HCT116 (cell line): ENCODE data around the gene NOTCH1. TPM values are rescaled to one million over a fixed set of nuclear protein-coding genes. Genes with fewer than 3 reads are reported as not detected.

ENCODE experiments used
- ATAC-seq: fragments of 200-7000 bp; cut with Tn5 transposase; 2 replicates; pipeline ENCODE4 v1.9.1; 2020; ENCODE audit warnings: mild to moderate bottlenecking, moderate library complexity
- BruUV-seq: library from RNA; stranded (reverse); fragments of 400-500 nt; replicated peaks from 2 replicates; lab custom pipeline; 2021; lab: Mats Ljungman, UMichigan
- CTCF ChIA-PET: fragments of 300-600 bp; sonication (Branson Sonifier 250); formaldehyde crosslinking; loops from one replicate; lab custom pipeline; 2021; ENCODE audit warnings: antibody characterized with exemption; lab: Charles Lee
- POLR2A ChIA-PET: fragments of 300-600, 350-600 bp; sonication (Branson Sonifier 250); formaldehyde crosslinking; loops from one replicate; lab custom pipeline; 2021; ENCODE audit warnings: antibody characterized with exemption; lab: Charles Lee
- RAD21 ChIA-PET, 2 experiments: fragments of 300-600 bp; sonication (Branson Sonifier 250); formaldehyde crosslinking; loops; one replicate each; lab custom pipeline; 2023; ENCODE audit warnings: low total read pairs in 2 of 2; ENCODE audit not compliant: uncharacterized antibody in 2 of 2, unreplicated experiment in 2 of 2, low non-redundant PET in 1 of 2; lab: Charles Lee
- DNase-seq: peaks from one replicate; pipeline ENCODE4 v3.0.0-alpha.2; 2010; ENCODE audit warnings: low read depth, low spot score
- H2AFZ ChIP-seq: fragments of 200-600 bp; shearing (Covaris generic), sonication (generic); 2 replicates; pipeline ENCODE4 v1.6.1; 2017; ENCODE audit warnings: low read depth, mixed run types, mixed read lengths, antibody characterized with exemption, low read length; ENCODE audit not compliant: poor library complexity, severe bottlenecking
- H3K27ac ChIP-seq: 2 replicates; pipeline ENCODE4 v1.5.1; 2012; ENCODE audit warnings: low read depth, low read length
- H3K27me3 ChIP-seq: fragments of 200-600 bp; sonication (generic); 2 replicates; pipeline ENCODE4 v1.6.1; 2016; ENCODE audit warnings: mixed run types, low read length, mixed read lengths; ENCODE audit not compliant: insufficient read depth
- H3K36me3 ChIP-seq, 2 experiments: fragments of 200-500 bp in 1 of 2; fragments of 200-600 bp in 1 of 2; sonication (Bioruptor generic) in 1 of 2; sonication (generic) in 1 of 2; 2 replicates each; pipeline versions ENCODE4 v1.5.1 to v1.6.1; 2014 to 2016; ENCODE audit warnings: low read length in 2 of 2, inconsistent platforms in 1 of 2, mixed read lengths in 1 of 2, mixed run types in 1 of 2; ENCODE audit not compliant: insufficient read depth in 2 of 2, control insufficient read depth in 1 of 2
- H3K4me1 ChIP-seq, 2 experiments: fragments of 200-600 bp in 1 of 2; sonication (generic) in 1 of 2; 2 replicates each; pipeline versions ENCODE4 v1.5.1 to v1.6.1; 2012 to 2017; ENCODE audit warnings: low read length in 2 of 2, inconsistent platforms in 1 of 2, mild to moderate bottlenecking in 1 of 2, mixed read lengths in 1 of 2, mixed run types in 1 of 2, moderate library complexity in 1 of 2; ENCODE audit not compliant: insufficient read depth in 2 of 2, control insufficient read depth in 1 of 2
- H3K4me2 ChIP-seq: fragments of 200-600 bp; sonication (generic); 2 replicates; pipeline ENCODE4 v1.6.1; 2017; ENCODE audit warnings: mixed run types, low read length, mixed read lengths
- H3K4me3 ChIP-seq, 2 experiments: fragments of 200-600 bp in 1 of 2; sonication (generic) in 1 of 2; replicated peaks in 1 of 2; 2 replicates each; pipeline ENCODE4 v1.5.1; 2011 to 2016; ENCODE audit warnings: low read length in 2 of 2, control low read depth in 1 of 2, low read depth in 1 of 2, mild to moderate bottlenecking in 1 of 2, mixed read lengths in 1 of 2, mixed run types in 1 of 2
- H3K79me2 ChIP-seq: fragments of 200-600 bp; sonication (generic); 2 replicates; pipeline ENCODE4 v1.6.1; 2017; ENCODE audit warnings: mild to moderate bottlenecking, mixed run types, low read length, moderate library complexity, mixed read lengths; ENCODE audit not compliant: insufficient read depth
- H3K9ac ChIP-seq: fragments of 200-600 bp; sonication (generic); 2 replicates; pipeline ENCODE4 v1.6.1; 2016; ENCODE audit warnings: low read length, mixed read lengths
- H3K9me2 ChIP-seq: fragments of 200-600 bp; sonication (generic), shearing (Covaris generic); 2 replicates; pipeline ENCODE4 v1.6.1; 2017; ENCODE audit warnings: mixed run types, mild to moderate bottlenecking, moderate library complexity; ENCODE audit not compliant: insufficient read depth
- H3K9me3 ChIP-seq, 2 experiments: fragments of 200-500 bp in 1 of 2; fragments of 200-600 bp in 1 of 2; sonication (Bioruptor generic) in 1 of 2; sonication (generic) in 1 of 2; 2 replicates each; pipeline ENCODE4 v1.6.1; 2014 to 2017; ENCODE audit warnings: low read length in 2 of 2, mixed read lengths in 2 of 2, inconsistent platforms in 1 of 2, low read depth in 1 of 2, mild to moderate bottlenecking in 1 of 2, mixed run types in 1 of 2, moderate library complexity in 1 of 2; ENCODE audit not compliant: control insufficient read depth in 1 of 2, insufficient read depth in 1 of 2
- H4K20me1 ChIP-seq: fragments of 200-600 bp; sonication (generic), shearing (Covaris generic); 2 replicates; pipeline ENCODE4 v1.6.1; 2017; ENCODE audit warnings: mixed run types, mild to moderate bottlenecking, moderate library complexity; ENCODE audit not compliant: insufficient read depth
- CBX3 ChIP-seq: IDR thresholded peaks from 2 replicates; pipeline ENCODE4 v1.6.1; 2012; ENCODE audit warnings: low read depth
- CEBPB ChIP-seq: IDR thresholded peaks from 2 replicates; pipeline ENCODE4 v1.6.1; 2012; ENCODE audit warnings: low read depth
- CTCF ChIP-seq, 3 experiments: fragments of 200-600 bp in 1 of 3; sonication (generic) in 1 of 3; IDR thresholded peaks in 2 of 3; conservative IDR thresholded peaks in 1 of 3; 2 replicates each; pipeline ENCODE4 v1.5.1; 2012 to 2017; ENCODE audit warnings: low read depth in 2 of 3, low read length in 2 of 3, antibody characterized with exemption in 1 of 3, borderline replicate concordance in 1 of 3, control low read depth in 1 of 3, mild to moderate bottlenecking in 1 of 3, mixed read lengths in 1 of 3, mixed run types in 1 of 3, moderate library complexity in 1 of 3; ENCODE audit not compliant: insufficient read depth in 1 of 3
- EGR1 ChIP-seq: IDR thresholded peaks from 2 replicates; pipeline ENCODE4 v1.6.1; 2012; ENCODE audit warnings: low read depth
- ELF1 ChIP-seq: IDR thresholded peaks from 2 replicates; pipeline ENCODE4 v1.6.1; 2012; ENCODE audit warnings: low read depth, borderline replicate concordance
- FOSL1 ChIP-seq: IDR thresholded peaks from 2 replicates; pipeline ENCODE4 v1.6.1; 2012; ENCODE audit warnings: low read depth
- JUND ChIP-seq: IDR thresholded peaks from 2 replicates; pipeline ENCODE4 v1.6.1; 2012
- POLR2AphosphoS5 ChIP-seq: IDR thresholded peaks from 2 replicates; pipeline ENCODE4 v1.6.1; 2011; ENCODE audit warnings: mild to moderate bottlenecking, low read depth, low read length, moderate library complexity
- RAD21 ChIP-seq: IDR thresholded peaks from 2 replicates; pipeline ENCODE4 v1.6.1; 2012; ENCODE audit warnings: low read depth, mild to moderate bottlenecking
- SIN3A ChIP-seq: IDR thresholded peaks from 2 replicates; pipeline ENCODE4 v1.6.1; 2012; ENCODE audit warnings: low read depth
- SRF ChIP-seq: IDR thresholded peaks from 2 replicates; pipeline ENCODE4 v1.6.1; 2012; ENCODE audit warnings: low read depth
- YY1 ChIP-seq: IDR thresholded peaks from 2 replicates; pipeline ENCODE4 v1.6.1; 2011; ENCODE audit warnings: low read length, low read depth, moderate library complexity, mild to moderate bottlenecking; ENCODE audit not compliant: insufficient replicate concordance; ENCODE audit errors: extremely low read depth
- ZNF274 ChIP-seq: fragments of 200-500 bp; sonication (Bioruptor generic); IDR thresholded peaks from 2 replicates; pipeline ENCODE4 v1.6.1; 2014; ENCODE audit warnings: mild to moderate bottlenecking, low read depth, low read length, inconsistent platforms
- intact Hi-C: fragments of 100-400 bp; cut with micrococcal nuclease; formaldehyde crosslinking; loops from 2 replicates; pipeline ENCODE4 v1.10.0; 2022
- total RNA-seq: library from RNA; stranded (reverse); gene quantifications from one replicate; pipeline ENCODE4 v1.2.1, GENCODE V29; 2021; ENCODE audit not compliant: unreplicated experiment

NOTCH1 gene
- total RNA-seq, 1 experiment from 2014 or later = 36.2 TPM

- no peaks in the 10 kb centered on the region for H3K79me2 ChIP-seq
- ChIA-PET POLR2A (interaction anchor here (0.9 kb wide), 1 partner anchor 15 kb away, joined by 3 read pairs; no protein-coding TSS in a partner anchor), RAD21 (interaction anchor here in 1 of 2 experiments (0.7 kb wide), 1 partner anchor 94 kb away, joined by 3 read pairs; no protein-coding TSS in a partner anchor), CTCF (interaction anchor here (1.0 to 1.2 kb wide), 3 partner anchors 46 to 94 kb away, joined by 3 read pairs; no protein-coding TSS in a partner anchor)
- peak overlapping the region; percentile 90 for H3K4me2 ChIP-seq
- no peak for TF ChIP-seq FOSL1
- no peak for TF ChIP-seq CTCF (IDR thresholded peaks at IDR 0.05 in 2 of 3, conservative IDR thresholded peaks at IDR 0.05 in 1 of 3; ENCODE audit: borderline replicate concordance in 1 of 3, insufficient read depth in 1 of 3, low read depth in 2 of 3, low read length in 2 of 3)
- no peak for TF ChIP-seq SRF
- TF ChIP-seq ZNF274 = no peak
- no peak for TF ChIP-seq SIN3A
- no peak for TF ChIP-seq CBX3
- no peak for TF ChIP-seq ELF1
- no peak for TF ChIP-seq JUND
- no peak for TF ChIP-seq YY1
- TF ChIP-seq CEBPB = no peak
- no peak for TF ChIP-seq EGR1
- TF ChIP-seq RAD21 = no peak
- no peak for TF ChIP-seq POLR2AphosphoS5
- ATAC-seq = peak; percentile 57
- H3K36me3 ChIP-seq = no peaks in the 10 kb centered on the region
- BruUV-seq = no TSS peak
- H3K9me3 ChIP-seq = no peaks in the 10 kb centered on the region
- no peaks in the 10 kb centered on the region for H4K20me1 ChIP-seq
- no peaks in the 10 kb centered on the region for H3K27me3 ChIP-seq
- peaks cover 32 to 49% of the 10 kb centered on the region in 2 experiments for H3K4me1 ChIP-seq
- H3K27ac ChIP-seq = peak overlapping the region; percentile 80
- peak overlapping the region; percentile 64 for H3K9ac ChIP-seq
- intact Hi-C loops = loop anchor here (2.0 kb wide), 1 partner anchor 32 kb away; the partner anchor contains the start of gene NOTCH1
- peak overlapping the region; percentile 37 to 55 for H3K4me3 ChIP-seq
- peak; percentile 50 for DNase-seq
- H2AFZ ChIP-seq = no peak overlapping the region
- no peaks in the 10 kb centered on the region for H3K9me2 ChIP-seq
Measured at GRCh38 chr9:136578915-136579649, 33.2 kb upstream of the NOTCH1 start.
